Ureter (tissue), 1 donor: ENCODE data around the gene GJA5. TPM values are rescaled to one million over a fixed set of nuclear protein-coding genes. Genes with fewer than 3 reads are reported as not detected.
"Not testable (repeated sequence)": the region's sequence is repeated elsewhere in the genome, so short reads cannot be mapped to it uniquely, and the experiment has no call there.

Source experiments
- DNase-seq: peaks from one replicate; pipeline ENCODE4 v3.0.0-alpha.2; 2020; ENCODE audit warnings: low spot score
- total RNA-seq: library from RNA; stranded (reverse); gene quantifications from one replicate; pipeline ENCODE4 v1.2.4, GENCODE V29; 2023
- donor health status: DM: yes; HTN: yes; CAD: no.

GJA5 gene
- total RNA-seq, 1 donor from 2014 or later: 5.0 TPM

GRCh38 chr1:147762233-147763024 lies 2.0 kb upstream of the GJA5 start:
- DNase-seq: no peak

DNA sequence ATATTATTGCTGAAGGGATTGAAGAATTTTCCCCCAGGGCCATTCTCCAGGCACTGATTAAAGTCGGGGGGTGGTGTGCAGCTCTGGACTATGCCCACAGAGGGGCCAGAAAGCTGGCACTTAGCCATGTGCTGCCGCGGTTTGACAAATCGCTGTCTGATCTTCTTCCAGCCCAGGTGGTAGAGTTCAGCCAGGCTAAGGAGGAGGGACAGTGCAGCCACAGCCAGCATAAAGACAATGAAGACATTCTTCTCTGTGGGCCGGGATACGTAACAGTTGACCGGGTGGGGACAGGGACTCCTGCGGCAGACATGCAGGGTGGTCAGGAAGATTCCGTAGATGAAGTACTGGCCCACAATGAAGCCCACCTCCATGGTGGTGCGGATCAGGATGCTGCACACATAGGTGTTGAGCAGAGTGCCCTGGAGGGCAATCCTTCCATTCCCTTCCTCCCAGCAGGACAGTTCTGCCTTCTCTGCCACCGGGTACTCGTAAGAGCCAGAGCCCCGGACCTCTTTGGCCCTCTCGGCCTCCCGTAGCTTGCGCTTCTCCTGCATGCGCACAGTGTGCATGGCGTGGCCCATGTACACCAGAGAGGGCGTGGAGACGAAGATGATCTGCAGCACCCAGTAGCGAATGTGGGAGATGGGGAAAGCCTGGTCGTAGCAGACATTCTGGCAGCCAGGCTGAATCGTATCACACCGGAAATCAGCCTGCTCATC lies 1.9 kb downstream of the GJA5 start:
- no peak for DNase-seq

GRCh38 chr1:147757015-147757990 lies 3.1 kb downstream of the GJA5 start:
- DNase-seq: peak; percentile 67

GRCh38 chr1:147756341-147756740 lies 4.1 kb downstream of the GJA5 start:
- no peak for DNase-seq

- DNase-seq: no peak
Measured at GRCh38 chr1:147754661-147755060, 5.7 kb downstream of the GJA5 start.

- peak; percentile 56 for DNase-seq
Measured at GRCh38 chr1:147753081-147753480, 7.3 kb downstream of the GJA5 start.

- DNase-seq: no peak
Measured at GRCh38 chr1:147752511-147752910, 7.9 kb downstream of the GJA5 start.

GRCh38 chr1:147751346-147751745 lies 9.1 kb downstream of the GJA5 start:
- DNase-seq: no peak

DNA sequence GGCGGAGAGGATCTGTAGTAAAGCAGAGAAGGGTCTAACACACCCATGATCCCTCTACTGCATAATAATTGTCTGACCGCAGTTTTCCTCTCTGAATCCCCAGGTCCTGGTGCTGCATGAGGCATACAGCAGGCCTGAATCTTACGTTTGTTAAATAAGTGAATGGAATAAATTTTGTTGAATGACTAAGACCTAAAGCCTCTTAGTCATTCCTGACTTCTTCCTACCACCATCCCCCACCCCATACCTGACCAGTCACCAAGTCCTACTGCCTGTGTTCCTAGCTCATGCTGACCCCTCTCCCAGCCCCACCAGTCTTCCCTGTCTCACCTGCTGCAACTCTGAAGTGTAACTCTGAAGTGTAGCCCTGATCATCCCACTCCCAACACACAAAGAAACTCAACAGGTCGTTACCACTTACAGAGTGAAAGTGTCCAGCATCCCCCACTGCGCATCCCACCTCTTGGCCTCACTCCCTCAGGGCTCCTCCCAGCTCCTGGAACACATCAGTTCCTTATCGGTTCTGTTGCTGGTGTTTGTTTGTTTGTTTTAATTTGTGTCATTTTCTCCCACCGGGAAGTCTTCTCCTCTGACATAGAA lies 9.7 kb downstream of the GJA5 start:
- no peak for DNase-seq

- no peak for DNase-seq
Measured at GRCh38 chr1:147749792-147750191, 10.6 kb downstream of the GJA5 start.

DNA sequence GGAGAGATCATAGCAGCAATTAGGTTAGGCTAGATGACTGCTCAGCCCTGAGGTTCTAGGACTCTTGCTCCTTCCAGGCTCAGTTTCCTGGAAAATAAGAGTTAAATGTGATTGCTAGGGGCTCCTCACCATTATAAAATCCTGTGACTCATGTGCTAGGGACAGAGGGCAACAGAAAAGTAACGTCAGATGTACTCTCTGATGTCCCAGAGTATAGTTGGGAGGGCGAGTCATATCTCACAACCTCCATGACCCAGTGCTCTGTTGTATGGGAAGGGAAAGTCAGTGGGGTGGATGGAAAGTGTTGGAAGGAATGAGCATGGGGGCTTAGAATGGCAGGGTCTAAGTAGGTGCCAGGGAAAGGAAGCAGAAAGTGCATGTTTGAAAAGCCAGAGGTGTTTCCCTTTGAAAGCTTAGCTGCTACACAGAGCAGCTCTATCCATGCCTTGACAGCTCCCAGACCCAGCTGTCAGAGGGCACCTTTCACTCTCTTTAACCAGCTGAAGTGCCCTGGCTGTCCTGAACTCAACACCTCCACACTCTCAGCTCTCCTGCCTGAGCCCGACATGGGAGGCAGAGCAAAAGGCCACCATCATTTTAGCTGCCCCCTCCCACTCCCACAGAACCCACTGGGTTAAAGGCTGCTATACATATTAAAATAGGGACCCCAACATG lies 11.6 kb downstream of the GJA5 start:
- no peak for DNase-seq

DNA sequence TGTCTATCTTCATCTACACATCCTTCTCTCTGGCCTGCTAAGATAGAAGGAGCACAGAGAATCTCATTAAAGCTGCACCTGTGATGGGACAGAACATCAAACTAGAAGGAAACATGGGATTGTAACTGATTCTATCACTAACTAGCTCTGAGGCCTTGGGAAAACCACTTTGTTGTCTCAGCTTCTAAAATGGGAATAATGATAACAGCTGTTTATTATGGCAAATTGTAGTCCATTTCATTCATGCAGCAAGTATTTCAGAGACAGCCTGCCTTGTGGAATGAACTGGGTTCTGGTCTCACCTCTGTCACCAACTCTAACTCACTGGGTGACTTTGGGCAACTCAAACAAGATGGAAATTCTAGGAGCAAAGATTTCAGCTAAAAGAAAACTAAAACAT lies 12.4 kb downstream of the GJA5 start:
- DNase-seq: no peak

DNA sequence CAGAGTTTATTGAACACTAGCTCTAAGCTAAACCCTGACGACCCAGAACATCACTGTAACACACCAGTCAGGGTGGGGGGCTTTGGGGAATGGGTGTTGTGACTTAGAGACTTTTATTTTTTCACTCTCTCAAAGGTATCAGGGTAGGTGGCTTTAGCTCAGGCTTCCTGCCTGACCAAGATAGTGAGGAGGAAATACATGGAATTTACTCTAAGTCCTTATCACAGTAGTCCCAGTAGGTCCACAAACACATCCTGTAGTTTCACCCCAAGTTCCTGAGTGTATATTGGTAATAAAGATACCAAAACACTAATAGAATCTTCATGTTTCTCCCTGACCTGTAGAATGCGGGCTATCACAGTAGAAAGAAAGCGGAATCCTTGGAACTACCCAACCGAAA lies 15.1 kb downstream of the GJA5 start:
- DNase-seq: no peak

DNA sequence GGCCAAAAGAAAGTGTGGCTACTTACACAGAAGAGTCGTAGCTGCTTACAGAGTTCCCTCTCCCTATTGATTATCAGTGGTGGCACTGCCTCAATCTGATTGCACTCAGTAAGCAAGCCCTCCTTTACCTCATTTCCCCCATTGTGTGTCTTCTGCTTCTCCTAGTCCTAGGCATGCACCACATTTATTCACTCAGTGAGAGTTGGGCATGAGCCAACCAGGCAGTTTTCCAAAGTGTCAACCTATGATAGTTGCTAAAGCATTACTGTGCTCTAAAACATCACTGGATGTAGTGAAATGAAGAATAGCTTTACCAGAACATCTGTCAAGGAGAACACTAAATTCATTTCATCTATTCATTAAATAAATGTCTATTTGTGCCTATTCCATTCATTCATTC lies 19.3 kb downstream of the GJA5 start:
- DNase-seq: no peak

GRCh38 chr1:147740391-147740790 lies 20.0 kb downstream of the GJA5 start:
- DNase-seq: no peak

- DNase-seq: no peak
Measured at GRCh38 chr1:147738739-147739476, 21.5 kb downstream of the GJA5 start.

- DNase-seq: no peak
Measured at GRCh38 chr1:147738129-147738528, 22.3 kb downstream of the GJA5 start.

DNA sequence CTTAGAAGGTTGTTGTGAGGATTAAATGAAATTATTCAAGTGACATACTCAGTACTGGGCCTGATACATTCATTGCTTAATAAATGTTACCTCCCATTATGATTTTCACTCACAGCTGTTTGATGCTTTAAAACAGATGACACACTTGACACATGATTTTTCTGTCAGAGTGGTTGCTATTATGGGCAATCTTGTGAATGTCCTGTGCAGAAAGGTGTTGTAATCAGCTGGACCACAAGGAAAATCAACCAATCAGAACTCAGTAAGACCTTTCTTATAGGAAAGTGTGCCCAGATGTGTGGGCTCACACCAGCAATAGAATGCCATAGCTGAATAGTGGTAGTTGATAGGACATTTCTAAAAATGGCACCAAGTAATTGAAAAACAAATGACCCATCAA lies 23.5 kb downstream of the GJA5 start:
- DNase-seq: no peak

- no peak for DNase-seq
Measured at GRCh38 chr1:147735423-147735822, 25.0 kb downstream of the GJA5 start.

DNA sequence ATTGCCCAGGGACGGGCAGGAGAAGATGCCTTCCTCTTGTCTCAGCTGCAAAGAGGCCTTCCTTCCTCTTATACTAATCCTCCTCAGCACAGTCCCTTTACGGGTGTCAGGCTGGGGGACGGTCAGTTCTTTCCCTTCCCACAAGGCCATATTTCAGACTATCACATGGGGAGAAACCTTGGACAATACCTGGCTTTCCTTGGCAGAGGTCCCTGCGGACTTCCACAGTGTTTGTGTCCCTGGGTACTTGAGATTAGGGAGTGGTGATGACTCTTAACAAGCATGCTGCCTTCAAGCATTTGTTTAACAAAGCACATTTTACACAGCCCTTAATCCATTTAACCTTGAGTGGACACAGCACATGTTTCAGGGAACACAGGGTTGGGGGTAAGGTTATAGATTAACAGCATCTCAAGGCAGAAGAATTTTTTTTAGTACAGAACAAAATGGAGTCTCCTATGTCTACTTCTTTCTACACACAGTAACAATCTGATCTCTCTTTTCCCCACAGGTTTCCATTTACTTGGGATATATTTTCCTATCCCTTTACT lies 26.0 kb downstream of the GJA5 start:
- DNase-seq: not testable (repeated sequence)
